Measurements from ENCODE around the gene CLSTN1.

Gene CLSTN1

GRCh38 chr1:9860887-9861286, 37.1 kb upstream of the CLSTN1 start:
- no peak for FAIRE-seq

DNA sequence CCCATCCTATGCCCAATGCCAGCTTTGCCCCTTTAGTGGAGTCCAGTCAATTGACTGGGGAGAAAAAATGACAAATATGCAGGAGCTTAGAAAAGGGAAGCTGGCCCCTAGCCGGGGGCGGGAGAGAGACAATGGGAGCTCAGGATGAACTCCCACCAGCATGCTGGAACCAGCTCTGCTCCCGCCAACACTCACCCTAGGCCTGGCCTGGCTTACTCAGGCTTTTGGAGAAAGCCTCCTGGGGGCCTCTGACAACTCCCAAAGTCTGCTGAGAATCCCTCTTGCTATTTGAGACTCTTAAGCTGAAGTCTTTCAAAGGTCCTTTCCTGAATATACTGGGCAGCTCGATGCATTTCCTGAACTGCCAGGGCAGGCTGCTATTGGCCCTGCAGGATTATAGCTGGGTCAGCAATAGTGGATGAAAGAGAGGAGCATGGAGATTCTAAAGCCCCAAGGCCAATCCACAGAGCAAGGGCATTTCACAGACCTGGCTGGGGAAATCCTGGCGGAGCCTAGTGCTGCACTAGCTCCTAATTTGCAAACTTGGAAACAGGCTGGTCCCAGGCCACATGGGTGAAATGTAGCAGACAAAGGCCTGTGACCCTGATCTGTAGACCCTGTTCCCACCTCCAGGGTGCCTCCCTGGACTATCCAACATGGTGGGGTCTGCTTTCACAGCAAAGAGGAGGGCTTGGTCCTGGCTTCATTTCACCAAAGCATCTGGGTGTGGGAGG, 35.7 kb upstream of the CLSTN1 start:
- DNase-seq (ENCODE audit: insufficient read length, low spot score) (no peak), FAIRE-seq (no peak)
- TF ChIP-seq POLR2A (IDR thresholded peaks at IDR 0.05; ENCODE audit: low read depth, low read length), result no peak

More at GRCh38 chr1:9860887-9861286, 37.1 kb upstream of the CLSTN1 start:
- DNase-seq (ENCODE audit: insufficient read length, low spot score), result no peak
- no peak for TF ChIP-seq POLR2A (IDR thresholded peaks at IDR 0.05; ENCODE audit: low read depth, low read length)

DNA sequence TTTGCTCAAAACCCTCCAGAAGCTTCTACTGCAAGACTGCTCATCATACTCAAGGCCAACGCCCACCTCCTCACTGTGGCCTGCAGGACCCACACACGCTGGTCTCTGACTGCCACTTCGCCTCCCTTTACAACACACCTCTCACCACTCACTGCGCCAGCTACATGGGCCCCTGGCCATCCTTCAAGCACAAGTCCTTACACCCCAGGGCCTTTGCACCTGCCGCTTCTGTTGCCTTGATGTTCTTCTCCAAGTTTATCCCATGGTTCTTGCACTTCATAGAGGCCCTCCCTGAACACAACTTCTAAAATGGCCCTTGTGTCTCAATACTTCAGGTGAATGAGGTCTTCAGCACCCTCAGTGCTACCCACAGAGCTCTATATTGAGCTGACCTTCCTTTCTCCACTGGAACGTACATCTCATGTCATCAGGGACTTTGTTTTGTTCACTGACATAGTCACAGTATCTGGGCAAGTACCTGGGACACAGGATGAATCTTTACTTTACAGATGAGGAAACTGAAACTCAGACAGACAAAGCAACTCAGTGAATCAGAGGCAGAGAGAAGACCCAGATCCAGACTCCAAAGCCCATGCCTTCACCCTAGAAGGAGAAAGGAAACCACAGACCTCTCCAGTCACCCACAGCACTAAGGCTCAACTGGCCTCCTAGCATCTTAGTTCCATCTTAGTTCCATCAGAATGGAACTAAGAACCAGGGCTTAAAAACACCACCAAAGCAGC, 34.7 kb upstream of the CLSTN1 start:
- no peak for TF ChIP-seq POLR2A (IDR thresholded peaks at IDR 0.05; ENCODE audit: low read depth, low read length)
- DNase-seq (ENCODE audit: insufficient read length, low spot score) (no peak), FAIRE-seq (no peak)

- no peak for TF ChIP-seq POLR2A (IDR thresholded peaks at IDR 0.05; ENCODE audit: low read depth, low read length)
- FAIRE-seq, result no peak
- no peak for DNase-seq (ENCODE audit: insufficient read length, low spot score)
These were observed 31.4 kb upstream of the CLSTN1 start for GRCh38 chr1:9855186-9855585.

DNA sequence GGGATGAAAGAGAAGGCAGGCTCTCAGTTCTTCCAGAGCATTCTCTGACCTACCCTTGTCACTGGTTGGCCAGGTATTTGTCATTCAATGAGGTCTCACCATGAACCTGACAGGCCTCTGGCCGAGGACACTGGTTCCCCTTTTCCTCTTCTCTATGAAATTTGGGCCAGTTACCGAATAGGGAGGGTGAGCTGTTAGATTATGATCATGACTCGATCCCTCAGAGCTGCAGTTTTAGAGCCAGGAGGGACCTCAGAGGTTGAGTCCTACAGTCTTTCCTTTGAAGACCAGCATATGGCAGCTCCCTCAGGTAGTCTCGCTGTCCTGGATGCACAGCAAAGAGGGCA, 29.5 kb upstream of the CLSTN1 start:
- no peak for FAIRE-seq
- TF ChIP-seq POLR2A (IDR thresholded peaks at IDR 0.05; ENCODE audit: low read depth, low read length), result no peak

GRCh38 chr1:9852410-9853248, 28.9 kb upstream of the CLSTN1 start:
- DNase-seq (ENCODE audit: insufficient read length, low spot score) (no peak), FAIRE-seq (no peak)
- no peak for TF ChIP-seq POLR2A (IDR thresholded peaks at IDR 0.05; ENCODE audit: low read depth, low read length)

More for the DNA sequence above, 29.5 kb upstream of the CLSTN1 start:
- no peak for DNase-seq (ENCODE audit: insufficient read length, low spot score)

DNA sequence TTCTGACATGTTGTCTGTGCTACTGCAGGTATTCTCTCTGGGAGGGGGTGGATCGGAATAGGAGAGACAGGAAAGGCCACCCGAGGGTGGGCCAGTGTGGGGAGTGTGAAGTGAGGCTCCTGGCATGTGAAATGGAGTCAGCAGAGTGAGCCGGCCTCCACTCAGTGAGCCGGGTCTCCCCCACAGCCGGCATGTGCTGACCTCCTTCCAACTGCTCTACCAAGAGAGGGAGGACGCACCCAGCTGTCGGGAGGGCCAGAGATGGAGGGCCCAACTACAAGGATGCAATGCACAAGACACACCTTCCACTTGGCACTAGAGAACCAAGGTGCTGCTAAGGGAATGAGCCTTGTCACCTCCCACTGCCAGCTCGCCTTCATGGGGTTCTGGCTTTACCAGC, 28.2 kb upstream of the CLSTN1 start:
- TF ChIP-seq POLR2A (IDR thresholded peaks at IDR 0.05; ENCODE audit: low read depth, low read length), result no peak
- DNase-seq (ENCODE audit: insufficient read length, low spot score), result no peak
- FAIRE-seq, result no peak

DNA sequence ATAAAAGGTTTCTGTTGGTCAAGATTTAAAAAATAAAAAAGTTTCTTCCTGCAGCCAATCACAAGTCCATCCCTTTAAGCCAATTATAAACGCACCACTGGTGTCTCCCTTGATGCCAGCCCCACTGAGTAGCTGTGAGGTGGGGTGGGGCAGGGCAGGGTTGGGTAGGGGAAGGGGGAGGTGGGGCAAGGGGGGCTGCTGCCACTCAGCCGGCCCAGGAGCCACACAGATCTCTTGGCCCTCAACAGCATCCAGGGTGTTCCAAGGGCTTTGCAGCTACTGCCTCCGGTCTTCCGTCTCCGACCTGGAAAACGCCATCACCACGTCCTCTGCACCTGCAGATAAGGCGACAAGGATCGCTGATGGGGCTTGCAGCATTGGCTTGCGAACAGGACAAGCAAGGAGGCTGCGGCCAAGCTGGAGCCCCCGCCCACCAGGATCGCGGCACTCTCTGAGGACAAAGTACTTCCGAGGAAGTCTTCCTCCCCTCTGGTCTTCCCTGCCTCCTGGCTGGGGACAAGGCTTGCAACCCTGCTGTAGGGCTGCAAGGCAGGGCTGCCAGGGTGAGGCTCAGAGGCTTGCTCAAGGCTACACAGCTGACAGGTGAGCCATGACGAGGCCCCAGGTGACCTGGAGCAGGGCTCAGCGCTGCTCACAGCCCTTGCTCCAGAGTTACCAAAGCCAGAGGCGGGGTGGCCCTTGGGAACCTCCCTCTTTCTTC, 26.8 kb upstream of the CLSTN1 start:
- no peak for DNase-seq (ENCODE audit: insufficient read length, low spot score)
- TF ChIP-seq POLR2A (IDR thresholded peaks at IDR 0.05; ENCODE audit: low read depth, low read length), result no peak
- no peak for FAIRE-seq

- TF ChIP-seq POLR2A (IDR thresholded peaks at IDR 0.05; ENCODE audit: low read depth, low read length), result no peak
- DNase-seq (ENCODE audit: insufficient read length, low spot score), result no peak
- FAIRE-seq, result no peak
These were observed 26.1 kb upstream of the CLSTN1 start for GRCh38 chr1:9849691-9850441.

DNA sequence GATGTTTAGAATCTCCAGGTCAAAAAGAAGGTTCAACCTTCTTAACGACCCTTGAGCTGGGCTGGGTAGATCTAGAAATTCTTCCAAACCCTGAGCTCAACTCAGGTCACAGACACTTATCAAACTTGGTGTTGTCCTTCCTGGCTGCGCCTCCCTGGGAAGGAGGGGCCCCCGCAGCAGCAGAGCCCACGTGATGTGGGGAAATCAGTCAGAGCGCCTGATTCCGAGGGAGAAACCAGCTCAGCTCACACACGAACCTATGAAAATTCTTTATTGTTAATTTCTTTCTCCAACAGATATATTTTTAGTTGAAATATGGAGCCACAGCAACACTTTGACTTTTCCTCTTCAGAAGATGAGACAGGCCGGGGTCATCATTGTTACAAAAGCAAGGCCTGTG, 24.3 kb upstream of the CLSTN1 start:
- DNase-seq (ENCODE audit: insufficient read length, low spot score) (no peak), FAIRE-seq (no peak)
- no peak for TF ChIP-seq POLR2A (IDR thresholded peaks at IDR 0.05; ENCODE audit: low read depth, low read length)

GRCh38 chr1:9847269-9847668, 23.5 kb upstream of the CLSTN1 start:
- no peak for DNase-seq (ENCODE audit: insufficient read length, low spot score)
- TF ChIP-seq POLR2A (IDR thresholded peaks at IDR 0.05; ENCODE audit: low read depth, low read length), result no peak
- no peak for FAIRE-seq

DNA sequence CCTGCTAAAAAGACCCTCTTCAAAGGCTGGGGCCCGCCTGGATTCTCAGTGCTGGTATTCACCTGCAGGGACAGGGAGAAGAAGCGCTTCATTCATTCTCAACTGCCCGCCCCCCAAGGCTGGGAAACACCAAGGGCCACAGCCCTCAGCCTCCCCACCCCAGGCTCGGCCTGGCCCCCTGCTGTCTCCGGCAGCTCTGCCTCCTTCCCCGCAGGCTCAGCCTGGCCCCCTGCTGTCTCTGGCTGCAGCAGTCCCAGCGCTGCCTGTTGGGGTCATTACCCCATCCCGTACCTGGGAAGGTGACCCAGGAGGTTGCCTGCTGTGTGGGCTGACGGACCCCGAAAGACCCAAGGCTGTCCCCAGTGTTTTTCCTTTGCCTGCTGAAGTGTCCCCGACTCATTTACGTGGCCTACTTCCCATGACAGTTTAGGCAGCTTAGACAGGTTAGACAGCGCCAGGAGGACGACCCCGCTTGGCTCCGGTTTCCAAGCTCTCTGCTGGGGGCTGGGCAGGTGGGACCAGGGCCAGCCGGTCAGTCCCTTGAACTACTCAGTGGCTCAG, 22.9 kb upstream of the CLSTN1 start:
- DNase-seq (ENCODE audit: insufficient read length, low spot score) (no peak), FAIRE-seq (no peak)
- TF ChIP-seq POLR2A (IDR thresholded peaks at IDR 0.05; ENCODE audit: low read depth, low read length), result no peak

- no peak for TF ChIP-seq POLR2A (IDR thresholded peaks at IDR 0.05; ENCODE audit: low read depth, low read length)
- FAIRE-seq, result no peak
- no peak for DNase-seq (ENCODE audit: insufficient read length, low spot score)
These were observed 22.1 kb upstream of the CLSTN1 start for GRCh38 chr1:9845914-9846313.
